EL (cell line): ENCODE results near the gene ZSWIM6.
A peak's percentile ranks its signal among the peaks of the same experiment; 100 is the strongest.
"Not testable (repeated sequence)": the region's sequence is repeated elsewhere in the genome, so short reads cannot be mapped to it uniquely, and the experiment has no call there.

Experiments used
- DNase-seq: peaks from one replicate; pipeline ENCODE4 v3.0.0-alpha.2; 2016

ZSWIM6 gene

GRCh38 chr5:61409568-61409967, 77.5 kb downstream of the ZSWIM6 start:
- DNase-seq: peak; percentile 94

GRCh38 chr5:61410811-61411210, 78.8 kb downstream of the ZSWIM6 start:
- DNase-seq: no peak

GRCh38 chr5:61412361-61412760, 80.3 kb downstream of the ZSWIM6 start:
- DNase-seq: no peak

- DNase-seq: not testable (repeated sequence)
Measured at GRCh38 chr5:61413205-61413604, 81.1 kb downstream of the ZSWIM6 start.

GRCh38 chr5:61414806-61415205, 82.7 kb downstream of the ZSWIM6 start:
- DNase-seq: no peak

GRCh38 chr5:61416010-61416409, 84.0 kb downstream of the ZSWIM6 start:
- peak; percentile 31 for DNase-seq

GRCh38 chr5:61416420-61416819, 84.4 kb downstream of the ZSWIM6 start:
- no peak for DNase-seq

GRCh38 chr5:61417340-61417739, 85.3 kb downstream of the ZSWIM6 start:
- no peak for DNase-seq

GRCh38 chr5:61417851-61418250, 85.8 kb downstream of the ZSWIM6 start:
- DNase-seq: no peak

GRCh38 chr5:61419106-61419505, 87.0 kb downstream of the ZSWIM6 start:
- no peak for DNase-seq

- DNase-seq: no peak
Measured at GRCh38 chr5:61420016-61420415, 88.0 kb downstream of the ZSWIM6 start.

- DNase-seq: not testable (repeated sequence)
Measured at GRCh38 chr5:61421262-61421661, 89.2 kb downstream of the ZSWIM6 start.

- peak; percentile 25 for DNase-seq
Measured at GRCh38 chr5:61423487-61424145, 91.6 kb downstream of the ZSWIM6 start.

GRCh38 chr5:61425918-61426317, 93.9 kb downstream of the ZSWIM6 start:
- DNase-seq: no peak

- DNase-seq: no peak
Measured at GRCh38 chr5:61429906-61430305, 97.8 kb downstream of the ZSWIM6 start.

GRCh38 chr5:61431923-61432620, 100.0 kb downstream of the ZSWIM6 start:
- no peak for DNase-seq

GRCh38 chr5:61435368-61435767, 103.3 kb downstream of the ZSWIM6 start:
- no peak for DNase-seq

- no peak for DNase-seq
Measured at GRCh38 chr5:61438298-61438970, 106.4 kb downstream of the ZSWIM6 start.

GRCh38 chr5:61440086-61440485, 108.0 kb downstream of the ZSWIM6 start:
- no peak for DNase-seq

GRCh38 chr5:61440596-61440995, 108.5 kb downstream of the ZSWIM6 start:
- DNase-seq: no peak

- no peak for DNase-seq
Measured at GRCh38 chr5:61441742-61442141, 109.7 kb downstream of the ZSWIM6 start.

- no peak for DNase-seq
Measured at GRCh38 chr5:61447780-61448495, 115.9 kb downstream of the ZSWIM6 start.

GRCh38 chr5:61449804-61450492, 117.9 kb downstream of the ZSWIM6 start:
- DNase-seq: peak; percentile 93
